Stimulated activated CD4-positive, alpha-beta T cell treated with anti-CD3 and anti-CD28 coated beads, Interleukin-4, amount 100 ng/mL, for 1 hour (primary cell): ENCODE results near the gene RAI14.
"Not testable (repeated sequence)": the region's sequence is repeated elsewhere in the genome, so short reads cannot be mapped to it uniquely, and the experiment has no call there.

Experiments
- DNase-seq: peaks from one replicate; pipeline ENCODE4 v3.0.0-alpha.2; 2020

The RAI14 gene

GRCh38 chr5:34701442-34701841, 45.3 kb downstream of the RAI14 start:
- not testable (repeated sequence) for DNase-seq

- DNase-seq: no peak
Measured at GRCh38 chr5:34703767-34704713, 47.9 kb downstream of the RAI14 start.

GRCh38 chr5:34706084-34706483, 50.0 kb downstream of the RAI14 start:
- DNase-seq: no peak

GRCh38 chr5:34707451-34708107, 51.5 kb downstream of the RAI14 start:
- no peak for DNase-seq

GRCh38 chr5:34708777-34709176, 52.6 kb downstream of the RAI14 start:
- no peak for DNase-seq

- no peak for DNase-seq
Measured at GRCh38 chr5:34709861-34710673, 53.9 kb downstream of the RAI14 start.

- no peak for DNase-seq
Measured at GRCh38 chr5:34712565-34712964, 56.4 kb downstream of the RAI14 start.

GRCh38 chr5:34715711-34716110, 59.6 kb downstream of the RAI14 start:
- no peak for DNase-seq

GRCh38 chr5:34716986-34717385, 60.9 kb downstream of the RAI14 start:
- DNase-seq: no peak

GRCh38 chr5:34717426-34718327, 61.5 kb downstream of the RAI14 start:
- no peak for DNase-seq

- DNase-seq: no peak
Measured at GRCh38 chr5:34718516-34718915, 62.4 kb downstream of the RAI14 start.

- DNase-seq: no peak
Measured at GRCh38 chr5:34719029-34719428, 62.9 kb downstream of the RAI14 start.

- no peak for DNase-seq
Measured at GRCh38 chr5:34721327-34721726, 65.2 kb downstream of the RAI14 start.

GRCh38 chr5:34722183-34722582, 66.1 kb downstream of the RAI14 start:
- DNase-seq: no peak

GRCh38 chr5:34724741-34725140, 68.6 kb downstream of the RAI14 start:
- no peak for DNase-seq

- not testable (repeated sequence) for DNase-seq
Measured at GRCh38 chr5:34727166-34727749, 71.1 kb downstream of the RAI14 start.

GRCh38 chr5:34728236-34728635, 72.1 kb downstream of the RAI14 start:
- no peak for DNase-seq

GRCh38 chr5:34731435-34732232, 75.5 kb downstream of the RAI14 start:
- no peak for DNase-seq

GRCh38 chr5:34734326-34734725, 78.2 kb downstream of the RAI14 start:
- DNase-seq: no peak

GRCh38 chr5:34735491-34736426, 79.6 kb downstream of the RAI14 start:
- no peak for DNase-seq
